ENCODE measurements around the gene TRIP13. TPM values are rescaled to one million over a fixed set of nuclear protein-coding genes. Genes with fewer than 3 reads are reported as not detected.
"Not testable (repeated sequence)": the region's sequence is repeated elsewhere in the genome, so short reads cannot be mapped to it uniquely, and the experiment has no call there.

TRIP13 gene
- 1 to 10 TPM in 2 of 4 donors, under 1 TPM in 2; 0.13 to 3.6 (median 0.73) TPM for total RNA-seq

- Histone ChIP-seq H3K4me3 (peak within 1 kb of the TSS; percentile 74 to 91), H3K27ac (peak within 1 kb of the TSS; percentile 60 to 94 (median 89)), H3K4me1 (peaks cover 0 to 34% (median 16%) of the 10 kb centered on the region in 3 donors), H3K36me3 (peaks cover 0 to 39% of the 10 kb centered on the region in 2 donors), H3K9me3 (no peaks in the 10 kb centered on the region), H3K27me3 (no peaks in the 10 kb centered on the region)
- TF ChIP-seq POLR2AphosphoS5 (IDR thresholded peaks at IDR 0.05) (peak; percentile 30), EP300 (IDR thresholded peaks at IDR 0.05) (no peak), POLR2A (IDR thresholded peaks at IDR 0.05) (peak; percentile 60 to 62), CTCF (IDR thresholded peaks at IDR 0.05) (peak in 2 of 4 experiments; percentile 18 to 36)
- no CpG with 5 or more reads among the region's 91 CpGs for WGBS, 2 donors (ENCODE audit: low coverage in 1 of 2)
- ATAC-seq, result peak; percentile 97
These were observed at the start of gene TRIP13, which contains the start of gene BRD9 for GRCh38 chr5:892394-893136. TSS of gene TRIP13 (plus strand) at chr5:892884. CDS start at chr5:892999, 115 bp downstream. TSS of gene BRD9 (minus strand) at chr5:892801. CDS start at chr5:892657, 144 bp downstream.

DNA sequence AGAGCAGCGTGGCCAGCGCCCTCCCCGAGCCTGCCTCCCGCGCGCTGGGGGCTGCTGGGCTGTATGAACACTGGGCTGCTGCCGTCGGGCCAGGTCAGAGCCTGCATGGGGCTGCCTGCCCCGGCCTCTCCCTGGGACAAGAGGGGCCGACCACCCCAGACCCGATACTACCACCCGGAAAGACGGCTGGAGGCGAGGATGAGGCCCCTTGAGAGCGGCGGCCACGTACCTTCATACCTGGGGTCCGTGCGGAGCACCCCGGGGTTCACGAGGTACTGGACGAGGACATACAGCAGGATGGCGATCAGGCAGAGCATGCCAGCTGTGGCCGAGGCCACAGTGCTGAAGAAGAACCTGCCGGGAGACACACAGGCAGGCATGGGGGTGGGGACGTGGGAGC, 49.3 kb upstream of the TRIP13 start:
- WGBS, 2 donors (ENCODE audit: low coverage in 1 of 2), result no CpG with 5 or more reads among the region's 26 CpGs
- not testable (repeated sequence) for H3K4me1 ChIP-seq, H3K4me3 ChIP-seq, H3K9me3 ChIP-seq, ATAC-seq, H3K27ac ChIP-seq, H3K27me3 ChIP-seq
- H3K36me3 ChIP-seq, result peaks cover 0 to 20% of the 10 kb centered on the region in 2 donors

DNA sequence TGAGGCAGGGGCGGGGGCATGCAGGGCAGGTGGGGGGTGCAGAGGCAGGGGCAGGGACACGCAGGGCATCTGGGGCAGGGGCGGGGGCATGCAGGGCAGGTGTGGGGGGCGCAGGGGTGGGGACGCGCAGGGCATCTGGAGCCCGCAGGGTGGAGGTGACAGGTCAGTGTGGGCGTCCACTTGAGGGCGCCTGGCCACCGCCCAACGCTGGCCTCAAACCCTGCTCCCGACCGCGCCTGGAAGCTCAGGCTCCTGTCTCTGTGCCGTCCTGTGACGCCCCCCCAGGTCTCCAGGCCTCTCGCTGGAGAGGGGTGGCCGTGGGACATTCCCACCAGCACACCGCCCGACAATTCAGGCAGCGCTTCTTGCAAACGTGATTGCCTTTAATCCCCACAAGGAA, 48.8 kb upstream of the TRIP13 start:
- peaks cover 0 to 20% of the 10 kb centered on the region in 2 donors for H3K36me3 ChIP-seq
- H3K27me3 ChIP-seq, result not testable (repeated sequence)
- WGBS, 2 donors (ENCODE audit: low coverage in 1 of 2), result 60 to 70% methylated on average over 1 to 4 of the region's 22 CpGs

GRCh38 chr5:844426-844825, 48.3 kb upstream of the TRIP13 start:
- WGBS, 2 donors (ENCODE audit: low coverage in 1 of 2), result 87 to 100% methylated on average over 3 to 8 of the region's 16 CpGs
- H3K4me1 ChIP-seq, H3K4me3 ChIP-seq, H3K9me3 ChIP-seq, H3K27me3 ChIP-seq, H3K27ac ChIP-seq, ATAC-seq: not testable (repeated sequence)
- H3K36me3 ChIP-seq, result peaks cover 0 to 20% of the 10 kb centered on the region in 2 donors

More for the DNA sequence above, 48.8 kb upstream of the TRIP13 start:
- H3K27ac ChIP-seq, H3K9me3 ChIP-seq, H3K4me3 ChIP-seq, H3K4me1 ChIP-seq, ATAC-seq: not testable (repeated sequence)

- 86 to 93% methylated on average over 3 to 6 of the region's 21 CpGs for WGBS, 2 donors (ENCODE audit: low coverage in 1 of 2)
- H3K9me3 ChIP-seq, H3K4me3 ChIP-seq, H3K27ac ChIP-seq, H3K27me3 ChIP-seq, ATAC-seq: not testable (repeated sequence)
- Histone ChIP-seq H3K4me1 (peaks cover 0 to 16% (median 10%) of the 10 kb centered on the region in 3 donors), H3K36me3 (peaks cover 0 to 17% of the 10 kb centered on the region in 2 donors)
These were observed 47.5 kb upstream of the TRIP13 start for GRCh38 chr5:845031-845675.

- H3K27ac ChIP-seq, ATAC-seq, H3K4me3 ChIP-seq, H3K9me3 ChIP-seq: not testable (repeated sequence)
- WGBS, 2 donors (ENCODE audit: low coverage in 1 of 2), result 71 to 91% methylated on average over 5 to 7 of the region's 35 CpGs
- Histone ChIP-seq H3K4me1 (peaks cover 0 to 22% (median 10%) of the 10 kb centered on the region in 3 donors), H3K36me3 (peaks cover 0 to 11% of the 10 kb centered on the region in 2 donors), H3K27me3 (peaks cover 13% of the 10 kb centered on the region)
These were observed 46.7 kb upstream of the TRIP13 start for GRCh38 chr5:845676-846601.

DNA sequence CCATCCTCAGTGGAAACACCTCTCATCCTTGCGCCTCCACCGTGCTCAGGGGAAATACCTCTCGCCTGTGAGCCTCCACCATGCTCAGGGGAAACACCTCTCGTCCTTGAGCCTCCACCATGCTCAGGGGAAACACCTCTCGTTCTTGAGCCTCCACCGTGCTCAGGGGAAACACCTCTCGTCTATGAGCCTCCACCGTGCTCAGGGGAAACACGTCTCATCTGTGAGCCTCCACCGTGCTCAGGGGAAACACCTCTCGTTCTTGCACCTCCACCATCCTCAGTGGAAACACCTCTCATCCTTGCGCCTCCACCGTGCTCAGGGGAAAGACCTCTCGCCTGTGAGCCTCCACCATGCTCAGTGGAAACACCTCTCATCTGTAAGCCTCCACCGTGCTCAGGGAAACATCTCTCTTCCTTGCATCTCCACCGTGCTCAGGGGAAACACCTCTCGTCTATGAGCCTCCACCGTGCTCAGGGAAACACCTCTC, 46.0 kb upstream of the TRIP13 start:
- not testable (repeated sequence) for H3K36me3 ChIP-seq, ATAC-seq, H3K4me3 ChIP-seq, H3K27ac ChIP-seq, H3K9me3 ChIP-seq
- WGBS, 2 donors (ENCODE audit: low coverage in 1 of 2), result 81 to 91% methylated on average over 18 of the region's 18 CpGs
- H3K4me1 ChIP-seq, result peaks cover 0 to 22% (median 10%) of the 10 kb centered on the region in 3 donors
- H3K27me3 ChIP-seq, result peaks cover 20% of the 10 kb centered on the region

- not testable (repeated sequence) for H3K4me3 ChIP-seq, H3K36me3 ChIP-seq, H3K9me3 ChIP-seq, H3K27ac ChIP-seq
- ATAC-seq, result peak; percentile 5
- Histone ChIP-seq H3K4me1 (peaks cover 0 to 22% (median 10%) of the 10 kb centered on the region in 3 donors), H3K27me3 (peaks cover 21% of the 10 kb centered on the region)
- no CpG with 5 or more reads among the region's 18 CpGs for WGBS, 2 donors (ENCODE audit: low coverage in 1 of 2)
These were observed 45.5 kb upstream of the TRIP13 start for GRCh38 chr5:847212-847611.

GRCh38 chr5:847736-848135, 44.9 kb upstream of the TRIP13 start:
- H3K27me3 ChIP-seq, result peaks cover 26% of the 10 kb centered on the region
- peaks cover 0 to 22% (median 10%) of the 10 kb centered on the region in 3 donors for H3K4me1 ChIP-seq
- H3K4me3 ChIP-seq, H3K9me3 ChIP-seq, ATAC-seq, H3K27ac ChIP-seq, H3K36me3 ChIP-seq: not testable (repeated sequence)
- WGBS, 2 donors (ENCODE audit: low coverage in 1 of 2), result 94% methylated on average over 3 of the region's 7 CpGs; no CpG with 5 or more reads in 1 of the 2 donors
